Heart left ventricle (tissue), 16 donors: ENCODE data around the gene CDH23. TPM values are rescaled to one million over a fixed set of nuclear protein-coding genes. Genes with fewer than 3 reads are reported as not detected.

Experiments used
- ATAC-seq, 4 donors: fragments of 200-7000 bp; cut with Tn5 transposase; one replicate each; pipeline ENCODE4 v1.9.1; 2020 to 2022; ENCODE audit warnings: moderate library complexity in 4 of 4, mild to moderate bottlenecking in 3 of 4, moderate number of reproducible peaks in 1 of 4
- DNase-seq, 5 donors: peaks; one replicate each; pipeline ENCODE4 v3.0.0-alpha.2; 2020
- H3K27ac ChIP-seq, 12 donors: fragments of 200-600 bp; sonication (generic) in 4 of 12; one replicate each; pipeline versions ENCODE4 v1.5.0 to v1.8.0; 2016 to 2022; ENCODE audit warnings: mild to moderate bottlenecking in 2 of 12
- H3K27me3 ChIP-seq, 9 donors: fragments of 200-600 bp; sonication (generic) in 2 of 9; one replicate each; pipeline versions ENCODE4 v1.5.1 to v1.8.0; 2016 to 2022; ENCODE audit warnings: mild to moderate bottlenecking in 3 of 9
- H3K36me3 ChIP-seq, 9 donors: fragments of 200-600 bp; sonication (generic) in 2 of 9; one replicate each; pipeline versions ENCODE4 v1.5.0 to v1.8.0; 2018 to 2022; ENCODE audit warnings: mild to moderate bottlenecking in 2 of 9
- H3K4me1 ChIP-seq, 12 donors: fragments of 200-600 bp; sonication (generic) in 4 of 12; one replicate each; pipeline versions ENCODE4 v1.5.0 to v1.8.0; 2016 to 2022; ENCODE audit warnings: mild to moderate bottlenecking in 3 of 12
- H3K4me3 ChIP-seq, 12 donors: fragments of 200-600 bp; sonication (generic) in 4 of 12; one replicate each; pipeline versions ENCODE4 v1.5.0 to v1.8.0; 2017 to 2022; ENCODE audit warnings: mild to moderate bottlenecking in 9 of 12, moderate library complexity in 4 of 12
- H3K9me3 ChIP-seq, 12 donors: fragments of 200-600 bp; sonication (generic) in 4 of 12; one replicate each; pipeline versions ENCODE4 v1.5.0 to v1.8.0; 2016 to 2022; ENCODE audit warnings: mild to moderate bottlenecking in 1 of 12
- POLR2A ChIP-seq, 2 donors: fragments of 450-650 bp; IDR thresholded peaks; one replicate each; pipeline ENCODE4 v1.6.1; 2017; ENCODE audit warnings: antibody characterized with exemption in 2 of 2, mild to moderate bottlenecking in 2 of 2, moderate library complexity in 2 of 2
- WGBS, 4 donors: extraction: QIAGEN DNeasy Blood & Tissue Kit in 2 of 4; methylation state at CpG; one replicate each; pipeline versions ENCODE4 v1.1.5 to v1.1.7; 2013 to 2018; 5-methylcytosine and 5-hydroxymethylcytosine counted together
- intact Hi-C, 10 donors: fragments of 100-400 bp; cut with DNase I; formaldehyde crosslinking; loops; one replicate each; pipeline versions ENCODE4 v1.11.1 to v1.14.2; 2022
- polyA plus RNA-seq, 2 donors: library from polyadenylated mRNA; stranded (reverse); fragments of 200-250 nt; gene quantifications; one replicate each; pipeline ENCODE4 v1.2.3, GENCODE V29; 2013
- total RNA-seq, 9 donors: library from RNA; depleted of rRNA in 2 of 9; stranded (reverse); fragments of >200 nt in 2 of 9; fragmentation: NEBNext Ultra II Directional in 3 of 9; extraction: Animal tissue kit (Norgen Biotek cat#: 25700) in 3 of 9; gene quantifications; one replicate each; pipeline versions ENCODE4 v1.1.0 to v1.2.4, GENCODE V29; 2016 to 2023
- TF ChIP-seq, protein P1 (sequence below), 12 donors: fragments of 200-600 bp; sonication (generic) in 4 of 12; IDR thresholded peaks; one replicate each; pipeline versions ENCODE4 v1.5.0 to v1.8.0; 2018 to 2022; ENCODE audit warnings: antibody characterized with exemption in 12 of 12, mild to moderate bottlenecking in 5 of 12
- donor health status: ischemic (EF 13 %, LVEDD 7.1; RV severe dilation, severe dysfunction).
- donor health status: healthy with polysubstance abuse.
- donor health status: DM: no; HTN: yes; CAD: no.
- donor health status: DM: no; HTN: no; CAD: no.
- donor health status: ischemic (EF 25% LVEDD 6.9; RV normal size, moderate dysfunction).
- donor health status: ischemic (EF 25% LVEDD 5.7; RV mildly dilated, moderate dysfunction).
- donor health status: healthy.
- donor health status: DM: yes; HTN: yes; CAD: no.
- donor health status: ischemic (EF 35%, LVEDD 5.7; RV mildly dilated, moderate dysfunction).
- donor health status: nonischemic (EF 11% LVEDD 7.7; RV severe dilation, severe dysfunction).
- donor health status: DM: yes; HTN: yes; CAD: no.
- donor health status: PGD.
- donor health status: ischemic (EF 29% LVEDD 5.4; RV normal size, mild dysfunction).
- donor health status: nonischemic (EF 23%, LVEDD 6.1; RV moderate dilation, normal function).

The CDH23 gene
- total and polyA plus RNA-seq, 11 donors: 1.2 to 8.6 (median 3.9) TPM

DNA sequence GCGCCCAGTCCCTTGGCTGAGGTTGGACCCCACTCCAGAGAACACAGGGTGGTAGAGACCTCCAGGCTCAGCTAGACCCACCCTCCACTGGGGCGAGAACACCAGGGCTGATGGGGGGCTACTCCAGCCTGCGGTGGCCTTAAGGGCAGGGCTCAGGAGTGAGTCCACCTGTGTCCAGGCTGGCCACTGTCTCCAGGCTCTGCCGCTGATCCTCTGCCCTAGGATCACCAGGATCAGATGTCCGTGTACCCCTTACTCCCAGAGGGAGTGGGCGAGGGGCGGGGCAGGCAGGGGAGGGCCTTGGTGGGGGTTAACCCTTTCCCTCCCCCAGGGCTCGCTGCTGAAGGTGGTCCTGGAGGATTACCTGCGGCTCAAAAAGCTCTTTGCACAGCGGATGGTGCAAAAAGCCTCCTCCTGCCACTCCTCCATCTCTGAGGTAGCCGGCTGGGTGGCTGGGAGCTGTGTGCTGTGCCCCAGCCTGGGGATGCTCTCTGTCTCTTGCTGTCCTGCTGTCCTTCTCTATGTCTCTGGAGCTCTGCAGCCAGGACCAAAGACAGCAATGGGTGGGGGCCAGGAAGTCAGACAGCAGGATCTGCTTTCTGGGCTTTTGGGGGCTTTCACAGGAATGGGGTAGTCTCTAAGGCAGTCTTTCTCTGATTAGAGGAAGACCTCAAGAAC lies 416.3 kb downstream of the CDH23 start:
- Histone ChIP-seq H3K36me3 (peaks cover 3 to 37% (median 34%) of the 10 kb centered on the region in 9 donors), H3K9me3 (no peaks in the 10 kb centered on the region), H3K4me3 (no peak overlapping the region), H3K27ac (no peak overlapping the region), H3K4me1 (peaks cover 0 to 38% (median 18%) of the 10 kb centered on the region in 12 donors), H3K27me3 (peaks cover 0 to 1% (median 0%) of the 10 kb centered on the region in 9 donors)
- intact Hi-C loops: loop anchor here in 8 of 10 donors (2.0 to 10.0 kb wide), 12 partner anchors 104 to 501 kb away; partner anchors contain the start of genes SLC29A3 (in 4 of the 8) and CDH23 (in 2 of the 8)
- 52 to 71% (median 60%) methylated on average over 4 to 11 of the region's 11 CpGs for WGBS, 4 donors
- ATAC-seq (peak in 3 of 4 donors; percentile 5 to 13 (median 9)), DNase-seq (peak in 2 of 5 donors; percentile 25 to 55)
- TF ChIP-seq POLR2A (IDR thresholded peaks at IDR 0.05): no peak
- TF ChIP-seq, protein P1, sequence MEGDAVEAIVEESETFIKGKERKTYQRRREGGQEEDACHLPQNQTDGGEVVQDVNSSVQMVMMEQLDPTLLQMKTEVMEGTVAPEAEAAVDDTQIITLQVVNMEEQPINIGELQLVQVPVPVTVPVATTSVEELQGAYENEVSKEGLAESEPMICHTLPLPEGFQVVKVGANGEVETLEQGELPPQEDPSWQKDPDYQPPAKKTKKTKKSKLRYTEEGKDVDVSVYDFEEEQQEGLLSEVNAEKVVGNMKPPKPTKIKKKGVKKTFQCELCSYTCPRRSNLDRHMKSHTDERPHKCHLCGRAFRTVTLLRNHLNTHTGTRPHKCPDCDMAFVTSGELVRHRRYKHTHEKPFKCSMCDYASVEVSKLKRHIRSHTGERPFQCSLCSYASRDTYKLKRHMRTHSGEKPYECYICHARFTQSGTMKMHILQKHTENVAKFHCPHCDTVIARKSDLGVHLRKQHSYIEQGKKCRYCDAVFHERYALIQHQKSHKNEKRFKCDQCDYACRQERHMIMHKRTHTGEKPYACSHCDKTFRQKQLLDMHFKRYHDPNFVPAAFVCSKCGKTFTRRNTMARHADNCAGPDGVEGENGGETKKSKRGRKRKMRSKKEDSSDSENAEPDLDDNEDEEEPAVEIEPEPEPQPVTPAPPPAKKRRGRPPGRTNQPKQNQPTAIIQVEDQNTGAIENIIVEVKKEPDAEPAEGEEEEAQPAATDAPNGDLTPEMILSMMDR (IDR thresholded peaks at IDR 0.05): no peak

DNA sequence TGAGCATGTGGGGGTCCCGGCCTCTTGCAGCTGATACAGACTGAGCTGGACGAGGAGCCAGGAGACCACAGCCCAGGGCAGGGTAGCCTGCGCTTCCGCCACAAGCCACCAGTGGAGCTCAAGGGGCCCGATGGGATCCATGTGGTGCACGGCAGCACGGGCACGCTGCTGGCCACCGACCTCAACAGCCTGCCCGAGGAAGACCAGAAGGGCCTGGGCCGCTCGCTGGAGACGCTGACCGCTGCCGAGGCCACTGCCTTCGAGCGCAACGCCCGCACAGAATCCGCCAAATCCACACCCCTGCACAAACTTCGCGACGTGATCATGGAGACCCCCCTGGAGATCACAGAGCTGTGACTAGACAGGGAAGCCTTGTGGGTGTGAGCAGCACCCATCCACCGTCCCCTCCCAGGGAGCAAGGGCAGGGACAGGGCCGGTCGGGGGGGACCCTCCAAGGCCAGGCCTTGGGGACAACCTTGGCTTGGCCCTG lies 418.2 kb downstream of the CDH23 start:
- Histone ChIP-seq H3K27ac (no peak overlapping the region), H3K4me3 (no peak overlapping the region), H3K27me3 (no peaks in the 10 kb centered on the region), H3K4me1 (peaks cover 0 to 50% (median 27%) of the 10 kb centered on the region in 12 donors), H3K36me3 (peaks cover 3 to 56% (median 53%) of the 10 kb centered on the region in 9 donors), H3K9me3 (no peaks in the 10 kb centered on the region)
- no peak for ATAC-seq
- 88 to 92% (median 91%) methylated on average over 15 to 26 of the region's 26 CpGs for WGBS, 4 donors
- peak in 2 of 5 donors; percentile 26 to 64 for DNase-seq
- intact Hi-C loops: loop anchor here in 8 of 10 donors (5.0 to 10.0 kb wide), 12 partner anchors 82 to 503 kb away; partner anchors contain the start of genes SLC29A3 (in 4 of the 8) and CDH23 (in 2 of the 8)
- TF ChIP-seq, protein P1 (IDR thresholded peaks at IDR 0.05): no peak
- no peak for TF ChIP-seq POLR2A (IDR thresholded peaks at IDR 0.05)

DNA sequence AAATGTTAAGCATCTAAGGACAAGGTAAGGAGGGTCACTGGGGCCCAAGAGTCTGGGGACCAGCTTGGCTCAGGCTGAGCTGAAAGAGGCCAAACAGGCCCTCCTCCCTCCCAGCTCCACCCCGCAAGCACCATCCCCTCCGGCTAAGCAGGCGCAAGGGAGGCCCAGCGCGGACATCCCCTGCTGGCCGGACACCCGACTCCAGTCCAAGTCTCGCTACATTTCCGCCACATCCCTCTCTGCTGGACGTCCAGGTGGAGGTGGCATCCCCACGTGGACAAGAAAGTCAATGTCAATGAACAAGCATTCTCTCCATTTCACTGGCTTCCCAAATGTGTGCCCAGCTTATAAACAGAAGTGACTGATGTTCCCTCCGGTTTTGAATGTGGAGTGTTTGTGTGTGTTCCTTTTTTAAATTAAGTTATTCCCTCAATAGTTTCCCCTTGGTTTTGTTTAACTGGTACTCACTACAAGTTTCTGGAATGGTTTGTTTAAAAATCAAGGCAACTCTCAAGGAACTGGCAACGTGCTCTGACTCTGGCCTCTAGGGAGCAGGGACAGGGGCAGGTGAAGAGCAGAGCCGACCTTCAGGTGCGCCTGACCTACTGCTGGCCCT lies 418.9 kb downstream of the CDH23 start:
- H3K9me3 ChIP-seq: no peaks in the 10 kb centered on the region
- no peak overlapping the region for H3K4me3 ChIP-seq
- H3K27ac ChIP-seq: no peak overlapping the region
- peaks cover 3 to 63% (median 59%) of the 10 kb centered on the region in 9 donors for H3K36me3 ChIP-seq
- intact Hi-C loops: loop anchor here in 7 of 10 donors (5.0 to 10.0 kb wide), 6 partner anchors 82 to 501 kb away; partner anchors contain the start of genes SLC29A3 (in 3 of the 7) and CDH23 (in 1 of the 7)
- TF ChIP-seq POLR2A (IDR thresholded peaks at IDR 0.05): no peak
- TF ChIP-seq, protein P1 (IDR thresholded peaks at IDR 0.05): no peak
- WGBS, 4 donors: 79 to 88% (median 85%) methylated on average over 15 of the region's 15 CpGs
- peak in 2 of 5 donors; percentile 23 to 26 for DNase-seq
- H3K27me3 ChIP-seq: no peaks in the 10 kb centered on the region
- H3K4me1 ChIP-seq: peaks cover 0 to 50% (median 27%) of the 10 kb centered on the region in 12 donors
- no peak for ATAC-seq
